SK-N-SH (cell line): ENCODE measurements around the gene STARD13. TPM values are rescaled to one million over a fixed set of nuclear protein-coding genes. Genes with fewer than 3 reads are reported as not detected.

ENCODE experiments used
- CTCF ChIA-PET: fragments of 300-600, 350-600 bp; formaldehyde crosslinking; extraction: SDS; loops from one replicate; lab custom pipeline; 2021; lab: Yijun Ruan, JAX
- POLR2A ChIA-PET: fragments of 350-600 bp; sonication (Branson Sonifier 250); formaldehyde crosslinking; extraction: SDS; loops from one replicate; lab custom pipeline; 2020; ENCODE audit warnings: antibody characterized with exemption, inconsistent platforms; lab: Yijun Ruan, JAX
- DNase-seq: peaks from one replicate; pipeline ENCODE4 v3.0.0; 2012
- H2AFZ ChIP-seq: fragments of 200-600 bp; sonication (generic); 2 replicates; pipeline ENCODE4 v1.8.1; 2016; ENCODE audit warnings: antibody characterized with exemption, mild to moderate bottlenecking, low read depth
- H3F3A ChIP-seq: fragments of 200-600 bp; sonication (generic); replicated peaks from 2 replicates; pipeline ENCODE3; 2016; ENCODE audit warnings: antibody characterized with exemption, mild to moderate bottlenecking; ENCODE audit not compliant: insufficient read depth
- H3K27ac ChIP-seq, 2 experiments: fragments of 200-500 bp in 1 of 2; fragments of 200-600 bp in 1 of 2; sonication (Bioruptor generic) in 1 of 2; sonication (generic), shearing (Covaris generic) in 1 of 2; 2 replicates each; pipeline versions ENCODE4 v1.5.1 to v1.6.1; 2014 to 2016; ENCODE audit warnings: low read depth in 2 of 2, inconsistent platforms in 1 of 2, low read length in 1 of 2, mild to moderate bottlenecking in 1 of 2, mixed read lengths in 1 of 2
- H3K27me3 ChIP-seq: fragments of 200-600 bp; sonication (generic), shearing (Covaris generic); 2 replicates; pipeline ENCODE4 v1.6.1; 2016; ENCODE audit warnings: mixed run types; ENCODE audit not compliant: insufficient read depth
- H3K36me3 ChIP-seq, 2 experiments: fragments of 200-500 bp in 1 of 2; fragments of 200-600 bp in 1 of 2; sonication (Bioruptor generic) in 1 of 2; sonication (generic) in 1 of 2; replicated peaks in 1 of 2; 2 replicates each; pipeline versions ENCODE3 to v1.5.1; 2014 to 2016; ENCODE audit warnings: low read length in 1 of 2, mild to moderate bottlenecking in 1 of 2; ENCODE audit not compliant: insufficient read depth in 2 of 2, control insufficient read depth in 1 of 2
- H3K4me1 ChIP-seq, 2 experiments: fragments of 200-500 bp in 1 of 2; fragments of 200-600 bp in 1 of 2; sonication (Bioruptor generic) in 1 of 2; sonication (generic), shearing (Covaris generic) in 1 of 2; 2 replicates each; pipeline versions ENCODE4 v1.5.1 to v1.6.1; 2014 to 2016; ENCODE audit warnings: low read depth in 1 of 2, low read length in 1 of 2, mixed run types in 1 of 2; ENCODE audit not compliant: insufficient read depth in 2 of 2, control insufficient read depth in 1 of 2
- H3K4me2 ChIP-seq: fragments of 200-600 bp; sonication (generic), shearing (Covaris generic); 2 replicates; pipeline ENCODE4 v1.6.1; 2017; ENCODE audit warnings: mixed run types
- H3K4me3 ChIP-seq, 2 experiments: fragments of 200-500 bp in 1 of 2; fragments of 200-600 bp in 1 of 2; sonication (Bioruptor generic) in 1 of 2; sonication (generic), shearing (Covaris generic) in 1 of 2; 2 replicates each; pipeline versions ENCODE4 v1.5.1 to v1.8.1; 2014 to 2016; ENCODE audit warnings: low read depth in 2 of 2, inconsistent platforms in 1 of 2, low read length in 1 of 2, mild to moderate bottlenecking in 1 of 2, mixed read lengths in 1 of 2, moderate library complexity in 1 of 2
- H3K79me2 ChIP-seq: fragments of 200-600 bp; sonication (generic); 2 replicates; pipeline ENCODE4 v1.8.1; 2017; ENCODE audit warnings: mild to moderate bottlenecking; ENCODE audit not compliant: insufficient read depth
- H3K9ac ChIP-seq: fragments of 200-600 bp; sonication (generic); 2 replicates; pipeline ENCODE4 v1.6.1; 2017; ENCODE audit warnings: mixed run types
- H3K9me2 ChIP-seq: fragments of 200-600 bp; sonication (generic); 2 replicates; pipeline ENCODE4 v1.6.1; 2017; ENCODE audit warnings: mixed run types
- H3K9me3 ChIP-seq: fragments of 200-600 bp; sonication (generic); 2 replicates; pipeline ENCODE4 v1.6.1; 2017; ENCODE audit warnings: mixed run types, mild to moderate bottlenecking, moderate library complexity
- H4K20me1 ChIP-seq: fragments of 200-600 bp; sonication (generic); 2 replicates; pipeline ENCODE4 v1.6.1; 2017; ENCODE audit warnings: mild to moderate bottlenecking, mixed run types; ENCODE audit not compliant: insufficient read depth
- CHD2 ChIP-seq: fragments of 150-350 bp; IDR thresholded peaks from 2 replicates; pipeline ENCODE4 v1.6.1; 2018; ENCODE audit warnings: low read length; ENCODE audit not compliant: partially characterized antibody
- CTCF ChIP-seq: fragments of 200-600 bp; sonication (generic); IDR thresholded peaks from 2 replicates; pipeline ENCODE4 v1.6.1; 2017; ENCODE audit warnings: antibody characterized with exemption, mild to moderate bottlenecking, moderate library complexity
- FOXJ3 ChIP-seq: sonication (generic); formaldehyde crosslinking; IDR thresholded peaks from 2 replicates; pipeline ENCODE4 v1.5.1; 2020; ENCODE audit warnings: mild to moderate bottlenecking, missing genetic modification reagents
- GABPA ChIP-seq: IDR thresholded peaks from 2 replicates; pipeline ENCODE4 v1.4.0; 2012; ENCODE audit warnings: low read depth, mild to moderate bottlenecking
- GATA2 ChIP-seq: sonication (generic); formaldehyde crosslinking; IDR thresholded peaks from 2 replicates; pipeline ENCODE4 v1.5.0; 2020; ENCODE audit warnings: mild to moderate bottlenecking, missing genetic modification reagents
- IRF3 ChIP-seq: fragments of 150-350 bp; IDR thresholded peaks from 2 replicates; pipeline ENCODE4 v1.6.1; 2016; ENCODE audit warnings: mild to moderate bottlenecking, low read depth, low read length
- MXI1 ChIP-seq: IDR thresholded peaks from 2 replicates; pipeline ENCODE4 v1.6.1; 2012; ENCODE audit warnings: mild to moderate bottlenecking, low read depth, low read length, improper control_type of control experiment
- NRF1 ChIP-seq: IDR thresholded peaks from 2 replicates; pipeline ENCODE4 v1.6.1; 2012; ENCODE audit warnings: low read depth, mild to moderate bottlenecking, low read length
- POLR2AphosphoS5 ChIP-seq: IDR thresholded peaks from 2 replicates; pipeline ENCODE4 v1.6.1; 2012; ENCODE audit warnings: low read depth, low read length
- RCOR1 ChIP-seq: fragments of 150-350 bp; IDR thresholded peaks from 2 replicates; pipeline ENCODE4 v1.6.1; 2017; ENCODE audit warnings: antibody characterized with exemption, low read length
- RFX5 ChIP-seq: IDR thresholded peaks from 2 replicates; pipeline ENCODE4 v1.6.1; 2012; ENCODE audit warnings: mild to moderate bottlenecking, improper control_type of control experiment, low read length
- TEAD4 ChIP-seq: IDR thresholded peaks from 2 replicates; pipeline ENCODE4 v1.4.0; 2012; ENCODE audit warnings: mild to moderate bottlenecking, borderline replicate concordance; ENCODE audit not compliant: insufficient read depth
- USF1 ChIP-seq: IDR thresholded peaks from 2 replicates; pipeline ENCODE4 v1.4.0; 2012; ENCODE audit warnings: low read depth, borderline replicate concordance
- USF2 ChIP-seq: fragments of 150-350 bp; IDR thresholded peaks from 2 replicates; pipeline ENCODE4 v1.6.1; 2017; ENCODE audit warnings: antibody characterized with exemption, low read length, low read depth, borderline replicate concordance
- ZBTB33 ChIP-seq: IDR thresholded peaks from 2 replicates; pipeline ENCODE4 v1.4.0; 2012; ENCODE audit warnings: low read depth, borderline replicate concordance
- WGBS: methylation state at CpG from one replicate; pipeline ENCODE4 v1.1.6; 2017; ENCODE audit warnings: low lambda C conversion rate; 5-methylcytosine and 5-hydroxymethylcytosine counted together
- polyA plus RNA-seq, 3 experiments: library from polyadenylated mRNA; depleted of rRNA; stranded (reverse); fragments of >200 nt; gene quantifications; 2 replicates each; pipeline ENCODE4 v1.2.3, GENCODE V29; 2012

Gene STARD13
- polyA plus RNA-seq, 1 of the 3 experiments (the other 2 are of a cell fraction), result 5.7 TPM

- H3K9ac ChIP-seq, result no peak overlapping the region
- H3F3A ChIP-seq, result peaks cover 13% of the 10 kb centered on the region
- H4K20me1 ChIP-seq, result no peaks in the 10 kb centered on the region
- H3K27ac ChIP-seq, result no peak overlapping the region
- peaks cover 88% of the 10 kb centered on the region for H3K79me2 ChIP-seq
- 90% methylated on average over 1 of the region's 1 CpG for WGBS
- no peaks in the 10 kb centered on the region for H3K27me3 ChIP-seq
- H3K9me2 ChIP-seq, result no peaks in the 10 kb centered on the region
- TF ChIP-seq FOXJ3 (CRISPR knock-in tag), result no peak
- TF ChIP-seq GABPA, result no peak
- no peak for TF ChIP-seq MXI1
- no peak for TF ChIP-seq CHD2
- TF ChIP-seq POLR2AphosphoS5, result no peak
- no peak for TF ChIP-seq IRF3
- TF ChIP-seq ZBTB33, result no peak
- no peak for TF ChIP-seq USF2
- no peak for TF ChIP-seq USF1
- no peak overlapping the region for H3K4me2 ChIP-seq
- H3K4me3 ChIP-seq, result no peak overlapping the region
- no peaks in the 10 kb centered on the region for H3K36me3 ChIP-seq
- no peak for DNase-seq
- H3K9me3 ChIP-seq, result no peaks in the 10 kb centered on the region
- H2AFZ ChIP-seq, result no peak overlapping the region
- CTCF ChIA-PET, result interaction anchor here (0.6 to 1.7 kb wide), 2 partner anchors 28 to 341 kb away, joined by 3 to 5 read pairs; no protein-coding TSS in a partner anchor
- peaks cover 22 to 31% of the 10 kb centered on the region in 2 experiments for H3K4me1 ChIP-seq
- POLR2A ChIA-PET, result interaction anchor here (0.6 kb wide), 1 partner anchor 29 kb away, joined by 3 read pairs; no protein-coding TSS in a partner anchor
Measured at GRCh38 chr13:33201659-33202058, 83.9 kb downstream of the STARD13 start.

GRCh38 chr13:33199289-33199850 lies 86.2 kb downstream of the STARD13 start:
- Histone ChIP-seq H3K9me2 (no peaks in the 10 kb centered on the region), H3K4me1 (peaks cover 23 to 33% of the 10 kb centered on the region in 2 experiments; a peak in 3 of 4 replicates), H3K36me3 (no peaks in the 10 kb centered on the region), H3K4me2 (no peak overlapping the region), H4K20me1 (no peaks in the 10 kb centered on the region), H3K27me3 (no peaks in the 10 kb centered on the region), H2AFZ (no peak overlapping the region), H3K4me3 (no peak overlapping the region), H3K79me2 (peaks cover 79% of the 10 kb centered on the region), H3F3A (peaks cover 12% of the 10 kb centered on the region), H3K27ac (no peak overlapping the region), H3K9ac (no peak overlapping the region), H3K9me3 (no peaks in the 10 kb centered on the region)
- ChIA-PET POLR2A (no interaction called here), CTCF (no interaction called here)
- 94% methylated on average over 2 of the region's 2 CpGs for WGBS
- TF ChIP-seq RFX5, result no peak
- TF ChIP-seq CTCF, result no peak
- no peak for TF ChIP-seq RCOR1
- TF ChIP-seq ZBTB33, result no peak
- TF ChIP-seq MXI1, result no peak
- TF ChIP-seq POLR2AphosphoS5, result no peak
- no peak for TF ChIP-seq NRF1
- TF ChIP-seq GATA2 (CRISPR knock-in tag), result no peak
- no peak for TF ChIP-seq GABPA
- TF ChIP-seq TEAD4, result no peak
- no peak for DNase-seq
